ENCODE data around the gene PAPOLG. TPM values are rescaled to one million over a fixed set of nuclear protein-coding genes. Genes with fewer than 3 reads are reported as not detected.
A peak's percentile ranks its signal among the peaks of the same experiment; 100 is the strongest.

The PAPOLG gene
- total RNA-seq = 10 to 100 TPM; 20.6 to 34.8 (median 29.6) TPM
- total RNA-seq (2013) = 42.0 TPM
- 33.8 to 92.3 (median 61.2) reads per million in 29 experiments for total RNA-seq

- Histone ChIP-seq H3K4me3 (ENCODE audit: control insufficient read depth in 1 of 2, extremely low read depth in 1 of 2, low read length in 1 of 2) (peak within 1 kb of the TSS; percentile 94 to 96), H3K4me1 (ENCODE audit: control insufficient read depth in 1 of 2, extremely low read depth in 1 of 2, insufficient read depth in 2 of 2, low read length in 2 of 2) (peaks cover 12 to 13% of the 10 kb centered on the region in 2 experiments), H3K9me3 (no peaks in the 10 kb centered on the region), H3K27ac (ENCODE audit: low read length) (peak within 1 kb of the TSS; percentile 82), H3K27me3 (replicated peaks in 1 of 2; ENCODE audit: control insufficient read depth in 2 of 2, extremely low read depth in 1 of 2, insufficient read depth in 2 of 2, low read length in 1 of 2) (peaks cover 0 to 2% of the 10 kb centered on the region in 2 experiments), H3K36me3 (ENCODE audit: control insufficient read depth in 2 of 2, extremely low read depth in 1 of 2, insufficient read depth in 1 of 2, low read length in 1 of 2) (peaks cover 0 to 14% of the 10 kb centered on the region in 2 donors)
- under 1% methylated on average over 51 of the region's 58 CpGs for WGBS (ENCODE audit: insufficient coverage)
- peak within 1 kb of the TSS; percentile 98 to 100 (median 100) for H3K4me3 Mint-ChIP-seq
- peak within 1 kb of the TSS; percentile 99 to 100 for H3K27ac Mint-ChIP-seq
- H3K36me3 Mint-ChIP-seq = peaks cover 16% of the 10 kb centered on the region
- ATAC-seq (replicated peaks in 1 of 4) (peak; percentile 98 to 100 (median 99)), DNase-seq (peak; percentile 89 to 98 (median 96))
- no peaks in the 10 kb centered on the region for H3K27me3 Mint-ChIP-seq
- no peaks in the 10 kb centered on the region for H3K9me3 Mint-ChIP-seq
- POLR2A ChIA-PET = interaction anchor here (0.5 to 1.5 kb wide), 10 partner anchors 9 to 708 kb away, joined by 3 to 17 read pairs (median 5); partner anchors contain the start of gene REL (in 1 of the 2)
- CTCF ChIA-PET = interaction anchor here (0.5 to 1.3 kb wide), 6 partner anchors 11 to 261 kb away, joined by 3 to 5 read pairs (median 4); partner anchors contain the start of genes PEX13 (in 1 of the 2) and PUS10 (in 1 of the 2)
- peaks cover 43 to 50% (median 43%) of the 10 kb centered on the region in 3 donors for H3K4me1 Mint-ChIP-seq
Measured at GRCh38 chr2:60756097-60757087, at the start of gene PAPOLG. TSS of gene PAPOLG (plus strand) at chr2:60756268. CDS start at chr2:60756479, 211 bp downstream.

GRCh38 chr2:60707750-60708371 lies 48.2 kb upstream of the PAPOLG start:
- Mint-ChIP-seq H3K27ac (no peak overlapping the region), H3K9me3 (no peaks in the 10 kb centered on the region), H3K4me3 (no peak overlapping the region), H3K4me1 (no peaks in the 10 kb centered on the region), H3K36me3 (no peaks in the 10 kb centered on the region), H3K27me3 (peaks cover 5 to 9% of the 10 kb centered on the region in 2 donors)
- 63% methylated on average over 9 of the region's 11 CpGs for WGBS (ENCODE audit: insufficient coverage)
- DNase-seq (peak in 4 of 35 experiments; percentile 4 to 60 (median 10)), ATAC-seq (replicated peaks in 1 of 4) (peak in 1 of 4 experiments; percentile 36)
- no peak overlapping the region for H3K27ac ChIP-seq (ENCODE audit: low read length)
- POLR2A ChIA-PET = no interaction called here
- no peak overlapping the region for H3K4me3 ChIP-seq (ENCODE audit: control insufficient read depth in 1 of 2, extremely low read depth in 1 of 2, low read length in 1 of 2)
- no peaks in the 10 kb centered on the region for H3K9me3 ChIP-seq
- H3K36me3 ChIP-seq (ENCODE audit: control insufficient read depth in 2 of 2, extremely low read depth in 1 of 2, insufficient read depth in 1 of 2, low read length in 1 of 2) = no peaks in the 10 kb centered on the region
- CTCF ChIA-PET = interaction anchor here (0.6 to 4.6 kb wide), 11 partner anchors 48 to 1501 kb away, joined by 3 to 31 read pairs (median 4); partner anchors contain the start of gene PAPOLG (in 1 of the 2)
- peaks cover 0 to 4% of the 10 kb centered on the region in 2 experiments for H3K27me3 ChIP-seq (replicated peaks in 1 of 2; ENCODE audit: control insufficient read depth in 2 of 2, extremely low read depth in 1 of 2, insufficient read depth in 2 of 2, low read length in 1 of 2)
- no peaks in the 10 kb centered on the region for H3K4me1 ChIP-seq (ENCODE audit: control insufficient read depth in 1 of 2, extremely low read depth in 1 of 2, insufficient read depth in 2 of 2, low read length in 2 of 2)

GRCh38 chr2:60708630-60709320 lies 47.3 kb upstream of the PAPOLG start:
- Mint-ChIP-seq H3K9me3 (no peaks in the 10 kb centered on the region), H3K36me3 (no peaks in the 10 kb centered on the region), H3K4me1 (no peaks in the 10 kb centered on the region), H3K27me3 (peaks cover 5 to 9% of the 10 kb centered on the region in 2 donors), H3K27ac (no peak overlapping the region), H3K4me3 (no peak overlapping the region)
- H3K27me3 ChIP-seq (replicated peaks in 1 of 2; ENCODE audit: control insufficient read depth in 2 of 2, extremely low read depth in 1 of 2, insufficient read depth in 2 of 2, low read length in 1 of 2) = peaks cover 0 to 4% of the 10 kb centered on the region in 2 experiments
- no peaks in the 10 kb centered on the region for H3K4me1 ChIP-seq (ENCODE audit: control insufficient read depth in 1 of 2, extremely low read depth in 1 of 2, insufficient read depth in 2 of 2, low read length in 2 of 2)
- CTCF ChIA-PET = interaction anchor here (0.6 to 4.6 kb wide), 6 partner anchors 96 to 1211 kb away, joined by 3 to 31 read pairs (median 3); no protein-coding TSS in a partner anchor
- DNase-seq = no peak
- WGBS (ENCODE audit: insufficient coverage) = 90% methylated on average over 3 of the region's 7 CpGs
- no peak overlapping the region for H3K4me3 ChIP-seq (ENCODE audit: control insufficient read depth in 1 of 2, extremely low read depth in 1 of 2, low read length in 1 of 2)
- no peaks in the 10 kb centered on the region for H3K36me3 ChIP-seq (ENCODE audit: control insufficient read depth in 2 of 2, extremely low read depth in 1 of 2, insufficient read depth in 1 of 2, low read length in 1 of 2)
- no peak overlapping the region for H3K27ac ChIP-seq (ENCODE audit: low read length)
- ATAC-seq (replicated peaks in 1 of 4) = no peak
- no peaks in the 10 kb centered on the region for H3K9me3 ChIP-seq
- POLR2A ChIA-PET = interaction anchor here in 1 of 2 donors (0.6 kb wide), 1 partner anchor 28 kb away, joined by 6 read pairs; no protein-coding TSS in a partner anchor

- CTCF ChIA-PET = interaction anchor here (0.5 to 1.3 kb wide), 3 partner anchors 67 to 355 kb away, joined by 3 read pairs; partner anchors contain the start of gene SANBR (in 1 of the 2)
- no peak overlapping the region for H3K4me3 ChIP-seq (ENCODE audit: control insufficient read depth in 1 of 2, extremely low read depth in 1 of 2, low read length in 1 of 2)
- H3K36me3 ChIP-seq (ENCODE audit: control insufficient read depth in 2 of 2, extremely low read depth in 1 of 2, insufficient read depth in 1 of 2, low read length in 1 of 2) = no peaks in the 10 kb centered on the region
- H3K4me1 Mint-ChIP-seq = no peaks in the 10 kb centered on the region
- H3K27me3 ChIP-seq (replicated peaks in 1 of 2; ENCODE audit: control insufficient read depth in 2 of 2, extremely low read depth in 1 of 2, insufficient read depth in 2 of 2, low read length in 1 of 2) = peaks cover 0 to 4% of the 10 kb centered on the region in 2 experiments
- H3K27me3 Mint-ChIP-seq = peaks cover 5 to 9% of the 10 kb centered on the region in 2 donors
- no peaks in the 10 kb centered on the region for H3K4me1 ChIP-seq (ENCODE audit: control insufficient read depth in 1 of 2, extremely low read depth in 1 of 2, insufficient read depth in 2 of 2, low read length in 2 of 2)
- H3K9me3 Mint-ChIP-seq = no peaks in the 10 kb centered on the region
- H3K27ac ChIP-seq (ENCODE audit: low read length) = no peak overlapping the region
- POLR2A ChIA-PET = interaction anchor here in 1 of 2 donors (0.5 to 0.6 kb wide), 2 partner anchors 36 to 354 kb away, joined by 3 to 4 read pairs; no protein-coding TSS in a partner anchor
- H3K4me3 Mint-ChIP-seq = no peak overlapping the region
- ATAC-seq (replicated peaks in 1 of 4) (no peak), DNase-seq (peak in 1 of 35 experiments; percentile 2)
- H3K9me3 ChIP-seq = no peaks in the 10 kb centered on the region
- 76% methylated on average over 3 of the region's 4 CpGs for WGBS (ENCODE audit: insufficient coverage)
- no peaks in the 10 kb centered on the region for H3K36me3 Mint-ChIP-seq
- no peak overlapping the region for H3K27ac Mint-ChIP-seq
Measured at GRCh38 chr2:60710707-60711106, 45.4 kb upstream of the PAPOLG start.

GRCh38 chr2:60715561-60715960 lies 40.5 kb upstream of the PAPOLG start:
- H3K9me3 Mint-ChIP-seq = no peaks in the 10 kb centered on the region
- ChIA-PET POLR2A (no interaction called here), CTCF (no interaction called here)
- Histone ChIP-seq H3K4me3 (ENCODE audit: control insufficient read depth in 1 of 2, extremely low read depth in 1 of 2, low read length in 1 of 2) (no peak overlapping the region), H3K9me3 (no peaks in the 10 kb centered on the region), H3K27me3 (replicated peaks in 1 of 2; ENCODE audit: control insufficient read depth in 2 of 2, extremely low read depth in 1 of 2, insufficient read depth in 2 of 2, low read length in 1 of 2) (no peaks in the 10 kb centered on the region), H3K36me3 (ENCODE audit: control insufficient read depth in 2 of 2, extremely low read depth in 1 of 2, insufficient read depth in 1 of 2, low read length in 1 of 2) (no peaks in the 10 kb centered on the region), H3K4me1 (ENCODE audit: control insufficient read depth in 1 of 2, extremely low read depth in 1 of 2, insufficient read depth in 2 of 2, low read length in 2 of 2) (no peaks in the 10 kb centered on the region), H3K27ac (ENCODE audit: low read length) (no peak overlapping the region)
- H3K36me3 Mint-ChIP-seq = no peaks in the 10 kb centered on the region
- WGBS (ENCODE audit: insufficient coverage) = no CpG with 5 or more reads among the region's 4 CpGs
- DNase-seq = no peak
- H3K4me3 Mint-ChIP-seq = no peak overlapping the region
- no peak for ATAC-seq (replicated peaks in 1 of 4)
- no peak overlapping the region for H3K27ac Mint-ChIP-seq
- no peaks in the 10 kb centered on the region for H3K27me3 Mint-ChIP-seq
- no peaks in the 10 kb centered on the region for H3K4me1 Mint-ChIP-seq

All from T-cell (primary cell).